HepG2 (cell line): Measurements from ENCODE around the gene CCBE1. TPM values are rescaled to one million over a fixed set of nuclear protein-coding genes. Genes with fewer than 3 reads are reported as not detected.

Source experiments
- ATAC-seq: fragments of 200-7000 bp; cut with Tn5 transposase; 3 replicates; pipeline ENCODE4 v1.9.1; 2020; ENCODE audit warnings: mild to moderate bottlenecking, moderate library complexity
- BruUV-seq: library from RNA; stranded (reverse); fragments of 400-500 nt; replicated peaks from 2 replicates; lab custom pipeline; 2021; lab: Mats Ljungman, UMichigan
- CTCF ChIA-PET: fragments of 300-600 bp; formaldehyde crosslinking; extraction: SDS; loops from one replicate; lab custom pipeline; 2021; ENCODE audit warnings: low total read pairs, inconsistent platforms, low intra/inter-chr PET ratio; lab: Yijun Ruan, JAX
- POLR2A ChIA-PET: fragments of 350-600 bp; sonication (Branson Sonifier 250); formaldehyde crosslinking; loops from one replicate; lab custom pipeline; 2020; ENCODE audit warnings: antibody characterized with exemption, inconsistent platforms; lab: Yijun Ruan, JAX
- DNase-seq: peaks from one replicate; pipeline ENCODE4 v3.0.0-alpha.2; 2015; ENCODE audit warnings: low spot score
- FAIRE-seq: peaks from 3 replicates; lab custom pipeline; 2011; peaks lifted over from hg19 to GRCh38; lab: Jason Lieb, UNC
- H2AFZ ChIP-seq: one replicate; pipeline ENCODE4 v1.6.1; 2011; ENCODE audit warnings: low read length, inconsistent platforms
- H3K27ac ChIP-seq: fragments of 300-600 bp; 3 replicates; pipeline ENCODE4 v1.8.0; 2011; ENCODE audit warnings: mixed run types, mild to moderate bottlenecking, mixed read lengths, low read length, inconsistent platforms; ENCODE audit not compliant: insufficient read depth; ENCODE audit errors: extremely low read length
- H3K27me3 ChIP-seq, 2 experiments: fragments of 200-600 bp in 1 of 2; 2 replicates in 1 of 2; 3 replicates in 1 of 2; pipeline versions ENCODE4 v1.6.0 to v1.8.0; 2011; ENCODE audit warnings: low read length in 2 of 2, mild to moderate bottlenecking in 2 of 2, moderate library complexity in 2 of 2, inconsistent platforms in 1 of 2; ENCODE audit not compliant: insufficient read depth in 2 of 2, control insufficient read depth in 1 of 2
- H3K36me3 ChIP-seq, 2 experiments: fragments of 200-600 bp in 1 of 2; replicated peaks in 1 of 2; 2 replicates in 1 of 2; 3 replicates in 1 of 2; pipeline versions ENCODE4 v1.5.1 to v1.8.0; 2011; ENCODE audit warnings: low read length in 2 of 2, inconsistent platforms in 1 of 2; ENCODE audit not compliant: insufficient read depth in 2 of 2, control insufficient read depth in 1 of 2
- H3K4me1 ChIP-seq: 2 replicates; pipeline ENCODE4 v1.5.1; 2012; ENCODE audit warnings: low read length, inconsistent platforms; ENCODE audit not compliant: insufficient read depth
- H3K4me2 ChIP-seq: 2 replicates; pipeline ENCODE4 v1.6.0; 2011; ENCODE audit warnings: low read depth, low read length, inconsistent platforms
- H3K4me3 ChIP-seq, 3 experiments: fragments of 200-600 bp in 1 of 3; sonication (generic), shearing (Covaris generic) in 1 of 3; replicated peaks in 1 of 3; 2 replicates each; pipeline ENCODE4 v1.5.1; 2011 to 2016; ENCODE audit warnings: low read length in 3 of 3, inconsistent platforms in 2 of 3, low read depth in 2 of 3, mild to moderate bottlenecking in 2 of 3, control low read depth in 1 of 3, mixed read lengths in 1 of 3; ENCODE audit not compliant: insufficient read depth in 1 of 3
- H3K79me2 ChIP-seq: one replicate; pipeline ENCODE4 v1.6.1; 2011; ENCODE audit warnings: low read length, inconsistent platforms; ENCODE audit not compliant: insufficient read depth
- H3K9ac ChIP-seq: 2 replicates; pipeline ENCODE4 v1.6.0; 2011; ENCODE audit warnings: mild to moderate bottlenecking, low read depth, low read length, inconsistent platforms; ENCODE audit not compliant: insufficient read depth
- H3K9me3 ChIP-seq: 2 replicates; pipeline ENCODE4 v1.5.1; 2012; ENCODE audit warnings: mild to moderate bottlenecking, low read length
- H4K20me1 ChIP-seq: 2 replicates; pipeline ENCODE4 v1.6.0; 2011; ENCODE audit warnings: inconsistent platforms, mild to moderate bottlenecking, low read length, moderate library complexity; ENCODE audit not compliant: insufficient read depth
- CBFB ChIP-seq: sonication (generic); formaldehyde crosslinking; IDR thresholded peaks from 2 replicates; pipeline ENCODE4 v1.4.0; 2020; ENCODE audit warnings: missing genetic modification reagents
- CHD2 ChIP-seq: IDR thresholded peaks from 2 replicates; pipeline ENCODE4 v1.6.1; 2011; ENCODE audit warnings: low read depth, low read length, improper control_type of control experiment
- FOSL1 ChIP-seq: sonication (generic); formaldehyde crosslinking; IDR thresholded peaks from 2 replicates; pipeline ENCODE4 v1.9.0; 2021; ENCODE audit warnings: missing genetic modification reagents, borderline replicate concordance
- KLF9 ChIP-seq: IDR thresholded peaks from 2 replicates; pipeline ENCODE4 v1.6.1; 2016; ENCODE audit warnings: low read depth
- MEIS2 ChIP-seq: sonication (generic); formaldehyde crosslinking; IDR thresholded peaks from 2 replicates; pipeline ENCODE4 v1.9.0; 2021; ENCODE audit warnings: mild to moderate bottlenecking, missing genetic modification reagents
- ZC3H4 ChIP-seq: sonication (generic); formaldehyde crosslinking; IDR thresholded peaks from 2 replicates; pipeline ENCODE4 v1.4.0; 2020; ENCODE audit warnings: missing genetic modification reagents, borderline replicate concordance
- ZFY ChIP-seq: sonication (generic); formaldehyde crosslinking; IDR thresholded peaks from 2 replicates; pipeline ENCODE4 v1.4.0; 2020; ENCODE audit warnings: missing genetic modification reagents
- ZNF138 ChIP-seq: sonication (generic); formaldehyde crosslinking; IDR thresholded peaks from 2 replicates; pipeline ENCODE4 v1.5.0; 2020; ENCODE audit warnings: mild to moderate bottlenecking, low read depth, missing genetic modification reagents
- ZNF292 ChIP-seq: sonication (generic); formaldehyde crosslinking; IDR thresholded peaks from 2 replicates; pipeline ENCODE4 v1.8.1; 2022; ENCODE audit warnings: mild to moderate bottlenecking, low read depth, missing genetic modification reagents, borderline replicate concordance
- ZNF30 ChIP-seq: sonication (generic); formaldehyde crosslinking; IDR thresholded peaks from 2 replicates; pipeline ENCODE4 v1.5.0; 2020; ENCODE audit warnings: mild to moderate bottlenecking, missing genetic modification reagents
- ZNF317 ChIP-seq: sonication (generic); formaldehyde crosslinking; IDR thresholded peaks from 2 replicates; pipeline ENCODE4 v1.5.0; 2020; ENCODE audit warnings: mild to moderate bottlenecking, missing genetic modification reagents
- ZNF33B ChIP-seq: sonication (generic); formaldehyde crosslinking; IDR thresholded peaks from 2 replicates; pipeline ENCODE4 v1.5.1; 2020; ENCODE audit warnings: mild to moderate bottlenecking, missing genetic modification reagents
- ZNF543 ChIP-seq: sonication (generic); formaldehyde crosslinking; IDR thresholded peaks from 2 replicates; pipeline ENCODE4 v1.4.0; 2020; ENCODE audit warnings: mild to moderate bottlenecking, missing genetic modification reagents
- ZNF598 ChIP-seq: sonication (generic); formaldehyde crosslinking; IDR thresholded peaks from 2 replicates; pipeline ENCODE4 v1.5.1; 2020; ENCODE audit warnings: mild to moderate bottlenecking, missing genetic modification reagents, borderline replicate concordance
- ZNF75D ChIP-seq: sonication (generic); formaldehyde crosslinking; IDR thresholded peaks from 2 replicates; pipeline ENCODE4 v1.8.1; 2023; ENCODE audit warnings: missing genetic modification reagents, mild to moderate bottlenecking, borderline replicate concordance
- WGBS: methylation state at CpG from one replicate; pipeline ENCODE4 v1.1.6; 2017; ENCODE audit warnings: low lambda C conversion rate; 5-methylcytosine and 5-hydroxymethylcytosine counted together
- in situ Hi-C: cut with HindIII; loops from 2 replicates; pipeline ENCODE4 v1.10.0; 2017; ENCODE audit warnings: low pct_unique_long_range_greater_than_20kb; ENCODE audit not compliant: extremely low pct_ligation_motif_present
- intact Hi-C: fragments of 100-400 bp; cut with micrococcal nuclease; formaldehyde crosslinking; loops from one replicate; pipeline ENCODE4 v1.10.0; 2022; ENCODE audit not compliant: unreplicated experiment
- polyA plus RNA-seq, 8 experiments: library from polyadenylated mRNA; depleted of rRNA in 3 of 8; stranded (reverse) in 7 of 8; unstranded in 1 of 8; fragments of >200 nt; fragmentation: Illumina TruSeq in 4 of 8; extraction: Trizol in 4 of 8; gene quantifications; 2 replicates each; pipeline versions ENCODE4 v1.2.1 to v1.2.3, GENCODE V29; 2011 to 2016; ENCODE audit warnings: low read depth in 4 of 8, missing spikeins in 1 of 8, mixed read lengths in 1 of 8; ENCODE audit not compliant: insufficient read depth in 1 of 8
- total RNA-seq, 5 experiments: library from RNA; depleted of rRNA; stranded (reverse); fragments of >200 nt; fragmentation: Illumina TruSeq; extraction: Trizol; gene quantifications; 2 replicates each; pipeline ENCODE4 v1.2.3, GENCODE V29; 2016; ENCODE audit warnings: low read depth in 1 of 5
- TF ChIP-seq, protein P1 (sequence below): sonication (generic); formaldehyde crosslinking; IDR thresholded peaks from 2 replicates; pipeline ENCODE4 v1.5.0; 2020; ENCODE audit warnings: mild to moderate bottlenecking, missing genetic modification reagents, borderline replicate concordance
- TF ChIP-seq, protein P2 (sequence below): sonication (generic); formaldehyde crosslinking; IDR thresholded peaks from 2 replicates; pipeline ENCODE4 v1.8.1; 2022; ENCODE audit warnings: mild to moderate bottlenecking, missing genetic modification reagents
- TF ChIP-seq, protein P3 (sequence below): sonication (generic); formaldehyde crosslinking; IDR thresholded peaks from 2 replicates; pipeline ENCODE4 v1.4.0; 2020; ENCODE audit warnings: mild to moderate bottlenecking, missing genetic modification reagents

Gene CCBE1
- total and polyA plus RNA-seq, 2 of the 13 experiments (the other 11 are each of a cell fraction or from before 2014, with no cell fraction given) = not detected

DNA sequence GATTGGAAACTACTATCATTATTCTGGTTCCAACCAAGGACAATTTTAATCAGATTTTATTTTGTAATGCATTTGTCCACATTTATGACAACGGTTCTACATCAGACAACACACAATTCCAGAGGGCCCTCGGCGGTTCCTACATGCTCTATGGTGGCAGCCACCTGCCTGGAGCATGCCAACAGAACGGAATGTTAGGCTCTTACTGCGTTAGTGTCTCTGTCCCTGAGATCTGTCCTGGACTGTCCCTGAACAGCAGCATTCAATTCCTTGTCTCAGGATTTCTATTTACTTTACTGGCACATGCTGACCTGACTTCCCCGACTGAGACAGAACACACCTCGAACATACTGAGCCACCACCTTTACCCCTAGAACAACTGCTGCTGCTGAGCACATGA is 117.7 kb downstream of the CCBE1 start (continued):
- TF ChIP-seq, protein P1, sequence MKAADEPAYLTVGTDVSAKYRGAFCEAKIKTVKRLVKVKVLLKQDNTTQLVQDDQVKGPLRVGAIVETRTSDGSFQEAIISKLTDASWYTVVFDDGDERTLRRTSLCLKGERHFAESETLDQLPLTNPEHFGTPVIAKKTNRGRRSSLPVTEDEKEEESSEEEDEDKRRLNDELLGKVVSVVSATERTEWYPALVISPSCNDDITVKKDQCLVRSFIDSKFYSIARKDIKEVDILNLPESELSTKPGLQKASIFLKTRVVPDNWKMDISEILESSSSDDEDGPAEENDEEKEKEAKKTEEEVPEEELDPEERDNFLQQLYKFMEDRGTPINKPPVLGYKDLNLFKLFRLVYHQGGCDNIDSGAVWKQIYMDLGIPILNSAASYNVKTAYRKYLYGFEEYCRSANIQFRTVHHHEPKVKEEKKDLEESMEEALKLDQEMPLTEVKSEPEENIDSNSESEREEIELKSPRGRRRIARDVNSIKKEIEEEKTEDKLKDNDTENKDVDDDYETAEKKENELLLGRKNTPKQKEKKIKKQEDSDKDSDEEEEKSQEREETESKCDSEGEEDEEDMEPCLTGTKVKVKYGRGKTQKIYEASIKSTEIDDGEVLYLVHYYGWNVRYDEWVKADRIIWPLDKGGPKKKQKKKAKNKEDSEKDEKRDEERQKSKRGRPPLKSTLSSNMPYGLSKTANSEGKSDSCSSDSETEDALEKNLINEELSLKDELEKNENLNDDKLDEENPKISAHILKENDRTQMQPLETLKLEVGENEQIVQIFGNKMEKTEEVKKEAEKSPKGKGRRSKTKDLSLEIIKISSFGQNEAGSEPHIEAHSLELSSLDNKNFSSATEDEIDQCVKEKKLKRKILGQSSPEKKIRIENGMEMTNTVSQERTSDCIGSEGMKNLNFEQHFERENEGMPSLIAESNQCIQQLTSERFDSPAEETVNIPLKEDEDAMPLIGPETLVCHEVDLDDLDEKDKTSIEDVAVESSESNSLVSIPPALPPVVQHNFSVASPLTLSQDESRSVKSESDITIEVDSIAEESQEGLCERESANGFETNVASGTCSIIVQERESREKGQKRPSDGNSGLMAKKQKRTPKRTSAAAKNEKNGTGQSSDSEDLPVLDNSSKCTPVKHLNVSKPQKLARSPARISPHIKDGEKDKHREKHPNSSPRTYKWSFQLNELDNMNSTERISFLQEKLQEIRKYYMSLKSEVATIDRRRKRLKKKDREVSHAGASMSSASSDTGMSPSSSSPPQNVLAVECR (CRISPR knock-in tag) = no peak
- no peak for TF ChIP-seq ZNF543
- TF ChIP-seq ZNF317 (CRISPR knock-in tag) = no peak
- TF ChIP-seq, protein P2, sequence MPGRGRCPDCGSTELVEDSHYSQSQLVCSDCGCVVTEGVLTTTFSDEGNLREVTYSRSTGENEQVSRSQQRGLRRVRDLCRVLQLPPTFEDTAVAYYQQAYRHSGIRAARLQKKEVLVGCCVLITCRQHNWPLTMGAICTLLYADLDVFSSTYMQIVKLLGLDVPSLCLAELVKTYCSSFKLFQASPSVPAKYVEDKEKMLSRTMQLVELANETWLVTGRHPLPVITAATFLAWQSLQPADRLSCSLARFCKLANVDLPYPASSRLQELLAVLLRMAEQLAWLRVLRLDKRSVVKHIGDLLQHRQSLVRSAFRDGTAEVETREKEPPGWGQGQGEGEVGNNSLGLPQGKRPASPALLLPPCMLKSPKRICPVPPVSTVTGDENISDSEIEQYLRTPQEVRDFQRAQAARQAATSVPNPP (CRISPR knock-in tag) = no peak
- TF ChIP-seq CHD2 = no peak
- no peak for TF ChIP-seq ZNF138 (CRISPR knock-in tag)
- TF ChIP-seq ZNF75D (CRISPR knock-in tag) = no peak
- no peak for TF ChIP-seq ZFY (CRISPR knock-in tag)

DNA sequence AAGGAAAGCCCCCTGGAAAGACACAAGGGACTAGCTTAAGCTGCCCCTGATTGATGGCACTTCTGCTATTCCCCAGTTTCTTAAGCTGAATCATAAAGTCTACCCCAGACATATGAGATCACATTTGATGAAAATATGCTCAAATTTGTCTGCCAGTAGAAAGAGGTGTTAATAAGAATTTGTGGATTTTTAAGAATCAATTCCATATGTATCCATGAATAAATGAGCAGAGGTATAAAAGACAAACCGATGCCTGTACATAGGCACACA is 119.9 kb downstream of the CCBE1 start:
- BruUV-seq = no TSS peak
- ATAC-seq (no peak), FAIRE-seq (no peak), DNase-seq (no peak)
- Histone ChIP-seq H2AFZ (no peak overlapping the region), H3K27me3 (peaks cover 0 to 13% of the 10 kb centered on the region in 2 experiments; a peak in 1 of 5 replicates), H3K9me3 (no peaks in the 10 kb centered on the region), H3K27ac (no peak overlapping the region), H3K4me1 (no peaks in the 10 kb centered on the region), H3K9ac (no peak overlapping the region), H3K4me2 (no peak overlapping the region), H3K36me3 (no peaks in the 10 kb centered on the region), H4K20me1 (no peaks in the 10 kb centered on the region), H3K4me3 (no peak overlapping the region), H3K79me2 (no peaks in the 10 kb centered on the region)
- CTCF ChIA-PET = no interaction called here
- POLR2A ChIA-PET = no interaction called here
- intact Hi-C loops = no loop called here
- WGBS = 14% methylated on average over 1 of the region's 1 CpG
- in situ Hi-C loops = no loop called here
- TF ChIP-seq MEIS2 (no peak), ZNF33B (CRISPR knock-in tag) (no peak), ZNF598 (no peak), ZC3H4 (CRISPR knock-in tag) (no peak), FOSL1 (CRISPR knock-in tag) (no peak), CBFB (no peak), KLF9 (CRISPR knock-in tag) (no peak), ZNF30 (CRISPR knock-in tag) (no peak), ZNF292 (CRISPR knock-in tag) (no peak)
- TF ChIP-seq, protein P3, sequence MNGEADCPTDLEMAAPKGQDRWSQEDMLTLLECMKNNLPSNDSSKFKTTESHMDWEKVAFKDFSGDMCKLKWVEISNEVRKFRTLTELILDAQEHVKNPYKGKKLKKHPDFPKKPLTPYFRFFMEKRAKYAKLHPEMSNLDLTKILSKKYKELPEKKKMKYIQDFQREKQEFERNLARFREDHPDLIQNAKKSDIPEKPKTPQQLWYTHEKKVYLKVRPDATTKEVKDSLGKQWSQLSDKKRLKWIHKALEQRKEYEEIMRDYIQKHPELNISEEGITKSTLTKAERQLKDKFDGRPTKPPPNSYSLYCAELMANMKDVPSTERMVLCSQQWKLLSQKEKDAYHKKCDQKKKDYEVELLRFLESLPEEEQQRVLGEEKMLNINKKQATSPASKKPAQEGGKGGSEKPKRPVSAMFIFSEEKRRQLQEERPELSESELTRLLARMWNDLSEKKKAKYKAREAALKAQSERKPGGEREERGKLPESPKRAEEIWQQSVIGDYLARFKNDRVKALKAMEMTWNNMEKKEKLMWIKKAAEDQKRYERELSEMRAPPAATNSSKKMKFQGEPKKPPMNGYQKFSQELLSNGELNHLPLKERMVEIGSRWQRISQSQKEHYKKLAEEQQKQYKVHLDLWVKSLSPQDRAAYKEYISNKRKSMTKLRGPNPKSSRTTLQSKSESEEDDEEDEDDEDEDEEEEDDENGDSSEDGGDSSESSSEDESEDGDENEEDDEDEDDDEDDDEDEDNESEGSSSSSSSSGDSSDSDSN = no peak
